GM18511 (cell line): ENCODE measurements around the gene ITGA3.

Experiments
- ATAC-seq: cut with Tn5 transposase; IDR thresholded peaks from one replicate; pipeline ENCODE4 v1.9.1; 2021; ENCODE audit warnings: mild to moderate bottlenecking, moderate library complexity; ENCODE audit not compliant: unreplicated experiment

Gene ITGA3

GRCh38 chr17:50055426-50056216 lies at the start of gene ITGA3:
ITGA3 (plus strand) TSS chr17:50056110; CDS start chr17:50056440, 330 bp downstream.
- peak; percentile 37 for ATAC-seq

GRCh38 chr17:50009282-50009681 lies 46.6 kb upstream of the ITGA3 start:
- no peak for ATAC-seq

- ATAC-seq: no peak
Measured at GRCh38 chr17:50013079-50013478, 42.8 kb upstream of the ITGA3 start.

GRCh38 chr17:50014471-50015088 lies 41.3 kb upstream of the ITGA3 start:
- no peak for ATAC-seq

- no peak for ATAC-seq
Measured at GRCh38 chr17:50015146-50015545, 40.8 kb upstream of the ITGA3 start.

GRCh38 chr17:50018909-50019308 lies 37.0 kb upstream of the ITGA3 start:
- ATAC-seq: no peak

GRCh38 chr17:50020841-50021599 lies 34.9 kb upstream of the ITGA3 start:
- no peak for ATAC-seq

GRCh38 chr17:50021681-50022370 lies 34.1 kb upstream of the ITGA3 start:
- no peak for ATAC-seq

- ATAC-seq: no peak
Measured at GRCh38 chr17:50022463-50023130, 33.3 kb upstream of the ITGA3 start.

GRCh38 chr17:50023520-50023919 lies 32.4 kb upstream of the ITGA3 start:
- ATAC-seq: no peak

- ATAC-seq: no peak
Measured at GRCh38 chr17:50024808-50025207, 31.1 kb upstream of the ITGA3 start.

GRCh38 chr17:50026046-50026675 lies 29.7 kb upstream of the ITGA3 start:
- no peak for ATAC-seq

- no peak for ATAC-seq
Measured at GRCh38 chr17:50026837-50027171, 29.1 kb upstream of the ITGA3 start.

- ATAC-seq: no peak
Measured at GRCh38 chr17:50027172-50027880, 28.6 kb upstream of the ITGA3 start.

GRCh38 chr17:50027881-50028735 lies 27.8 kb upstream of the ITGA3 start:
- ATAC-seq: no peak

GRCh38 chr17:50028736-50029120 lies 27.2 kb upstream of the ITGA3 start:
- ATAC-seq: no peak

- no peak for ATAC-seq
Measured at GRCh38 chr17:50029185-50029584, 26.7 kb upstream of the ITGA3 start.

GRCh38 chr17:50033316-50033715 lies 22.6 kb upstream of the ITGA3 start:
- ATAC-seq: no peak
